NB4 (cell line): ENCODE data around the gene GOLGA6C.

Source experiments
- POLR2A ChIP-seq: IDR thresholded peaks from 2 replicates; pipeline ENCODE4 v1.6.1; 2011; ENCODE audit warnings: mild to moderate bottlenecking; ENCODE audit not compliant: insufficient read length; ENCODE audit errors: extremely low read depth
- TF ChIP-seq, protein P1 (sequence below): IDR thresholded peaks from one replicate; pipeline ENCODE4 v1.5.1; 2012; ENCODE audit warnings: low read depth, low read length

DNA sequence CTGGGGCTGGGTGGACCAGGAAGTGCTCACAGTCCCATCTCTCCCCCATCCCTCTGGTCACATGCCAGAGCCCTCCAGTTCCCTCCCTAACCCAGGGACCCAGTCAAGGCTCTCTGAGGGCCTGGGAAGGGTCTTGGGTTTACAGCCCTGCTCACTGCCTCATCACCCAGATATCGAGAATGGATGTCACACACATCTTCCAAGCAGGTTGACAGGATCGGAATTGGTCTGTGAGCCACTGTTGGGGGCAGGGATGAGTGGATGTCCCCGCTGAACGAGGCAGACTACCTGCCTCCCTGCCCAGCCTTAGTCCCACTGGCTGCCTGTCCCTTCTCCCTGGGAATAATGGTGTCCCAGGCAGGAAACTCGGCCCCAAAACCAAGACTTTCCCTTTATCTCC lies 20.0 kb upstream of the GOLGA6C start:
- TF ChIP-seq, protein P1, sequence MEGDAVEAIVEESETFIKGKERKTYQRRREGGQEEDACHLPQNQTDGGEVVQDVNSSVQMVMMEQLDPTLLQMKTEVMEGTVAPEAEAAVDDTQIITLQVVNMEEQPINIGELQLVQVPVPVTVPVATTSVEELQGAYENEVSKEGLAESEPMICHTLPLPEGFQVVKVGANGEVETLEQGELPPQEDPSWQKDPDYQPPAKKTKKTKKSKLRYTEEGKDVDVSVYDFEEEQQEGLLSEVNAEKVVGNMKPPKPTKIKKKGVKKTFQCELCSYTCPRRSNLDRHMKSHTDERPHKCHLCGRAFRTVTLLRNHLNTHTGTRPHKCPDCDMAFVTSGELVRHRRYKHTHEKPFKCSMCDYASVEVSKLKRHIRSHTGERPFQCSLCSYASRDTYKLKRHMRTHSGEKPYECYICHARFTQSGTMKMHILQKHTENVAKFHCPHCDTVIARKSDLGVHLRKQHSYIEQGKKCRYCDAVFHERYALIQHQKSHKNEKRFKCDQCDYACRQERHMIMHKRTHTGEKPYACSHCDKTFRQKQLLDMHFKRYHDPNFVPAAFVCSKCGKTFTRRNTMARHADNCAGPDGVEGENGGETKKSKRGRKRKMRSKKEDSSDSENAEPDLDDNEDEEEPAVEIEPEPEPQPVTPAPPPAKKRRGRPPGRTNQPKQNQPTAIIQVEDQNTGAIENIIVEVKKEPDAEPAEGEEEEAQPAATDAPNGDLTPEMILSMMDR: no peak
- TF ChIP-seq POLR2A: no peak
